Epithelial cell of proximal tubule (primary cell): ENCODE results near the gene SHISA6. TPM values are rescaled to one million over a fixed set of nuclear protein-coding genes. Genes with fewer than 3 reads are reported as not detected.
"Not testable (repeated sequence)": the region's sequence is repeated elsewhere in the genome, so short reads cannot be mapped to it uniquely, and the experiment has no call there.

Experiments
- DNase-seq: peaks from one replicate; pipeline ENCODE4 v3.0.0-alpha.2; 2011; ENCODE audit warnings: low read depth
- H3K4me3 ChIP-seq: 2 replicates; pipeline ENCODE4 v1.5.1; 2011; ENCODE audit warnings: low read depth, mild to moderate bottlenecking, low read length
- CTCF ChIP-seq: conservative IDR thresholded peaks from 2 replicates; pipeline ENCODE4 v1.5.1; 2012; ENCODE audit warnings: low read depth, mild to moderate bottlenecking, low read length
- total RNA-seq: library from RNA; depleted of rRNA; stranded (reverse); fragments of >200 nt; gene quantifications from 2 replicates; pipeline ENCODE4 v1.2.3, GENCODE V29; 2015

The SHISA6 gene
- total RNA-seq, 1 donor from 2014 or later = not detected

GRCh38 chr17:11300738-11301137 lies 59.7 kb downstream of the SHISA6 start:
- no peak for DNase-seq
- no peak for TF ChIP-seq CTCF
- H3K4me3 ChIP-seq = no peak overlapping the region

DNA sequence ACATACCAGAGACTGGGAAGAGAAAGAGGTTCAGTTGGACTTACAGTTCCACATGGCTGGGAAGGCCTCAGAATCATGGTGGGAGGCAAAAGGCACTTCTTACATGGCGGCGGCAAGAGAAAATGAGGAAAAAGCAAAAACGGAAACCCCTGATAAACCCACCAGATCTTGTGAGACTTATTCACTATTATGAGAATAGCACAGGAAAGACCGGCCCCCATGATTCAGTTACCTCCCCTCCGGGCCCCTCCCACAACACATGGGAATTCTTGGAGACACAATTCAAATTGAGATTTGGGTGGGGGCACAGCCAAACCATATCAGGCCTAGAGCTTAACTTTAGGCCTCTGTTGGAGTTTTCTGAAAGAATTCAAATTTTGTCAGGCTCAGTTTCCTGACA lies 60.9 kb downstream of the SHISA6 start:
- not testable (repeated sequence) for H3K4me3 ChIP-seq, DNase-seq

GRCh38 chr17:11302401-11303186 lies 61.6 kb downstream of the SHISA6 start:
- no peak for DNase-seq
- no peak for TF ChIP-seq CTCF
- no peak overlapping the region for H3K4me3 ChIP-seq

DNA sequence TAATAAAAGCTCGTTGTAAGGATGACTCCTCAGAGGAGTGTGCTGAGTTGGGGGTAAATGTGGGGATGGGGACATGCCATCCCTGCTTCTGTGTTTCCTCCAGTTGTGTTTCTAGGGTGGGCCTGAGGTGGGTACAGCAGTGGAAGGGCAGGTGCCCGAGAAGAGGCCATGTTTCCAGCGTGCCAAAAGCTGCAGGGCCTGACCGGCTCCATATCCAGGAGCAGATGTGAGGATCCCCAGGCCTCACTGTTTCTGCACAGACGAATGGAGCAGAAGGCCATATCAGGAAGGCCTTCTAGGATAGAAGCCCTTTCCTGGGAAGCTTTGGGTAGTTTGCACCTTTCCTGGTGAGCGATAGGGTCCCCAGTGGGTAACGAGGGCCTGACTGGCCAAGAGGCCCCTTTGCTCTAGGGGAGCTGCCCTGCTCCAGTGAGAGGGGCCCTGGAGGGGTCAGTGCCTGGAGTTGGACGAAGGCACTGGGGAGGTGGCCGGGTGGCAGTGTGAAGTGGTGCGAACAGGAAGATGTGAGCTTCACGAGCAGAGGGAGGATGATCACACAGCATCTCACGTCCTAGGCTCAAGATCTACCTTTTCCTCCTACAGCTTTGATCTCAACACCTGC lies 62.9 kb downstream of the SHISA6 start:
- DNase-seq = no peak
- H3K4me3 ChIP-seq = no peak overlapping the region
- no peak for TF ChIP-seq CTCF

DNA sequence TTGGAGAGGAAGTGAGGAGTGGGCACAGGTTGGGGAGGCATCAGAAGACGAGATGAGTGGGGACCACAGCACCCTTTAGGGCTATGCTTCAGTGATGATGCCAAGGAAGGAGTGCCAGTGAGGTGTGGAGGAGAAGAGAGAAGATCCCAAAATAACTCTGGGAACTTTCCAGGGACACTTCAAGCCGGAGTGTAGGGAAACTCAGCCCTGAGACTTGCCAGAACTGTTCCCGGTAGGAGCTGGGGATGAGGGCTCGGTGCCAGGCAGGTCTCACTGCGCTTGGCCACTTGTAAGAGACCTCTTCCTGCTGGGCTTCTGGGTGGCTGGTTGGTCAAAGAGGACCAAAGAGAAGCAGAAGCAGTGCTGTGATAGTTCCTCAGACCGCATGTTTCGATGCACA lies 63.6 kb downstream of the SHISA6 start:
- no peak for DNase-seq
- no peak overlapping the region for H3K4me3 ChIP-seq
- TF ChIP-seq CTCF = no peak

DNA sequence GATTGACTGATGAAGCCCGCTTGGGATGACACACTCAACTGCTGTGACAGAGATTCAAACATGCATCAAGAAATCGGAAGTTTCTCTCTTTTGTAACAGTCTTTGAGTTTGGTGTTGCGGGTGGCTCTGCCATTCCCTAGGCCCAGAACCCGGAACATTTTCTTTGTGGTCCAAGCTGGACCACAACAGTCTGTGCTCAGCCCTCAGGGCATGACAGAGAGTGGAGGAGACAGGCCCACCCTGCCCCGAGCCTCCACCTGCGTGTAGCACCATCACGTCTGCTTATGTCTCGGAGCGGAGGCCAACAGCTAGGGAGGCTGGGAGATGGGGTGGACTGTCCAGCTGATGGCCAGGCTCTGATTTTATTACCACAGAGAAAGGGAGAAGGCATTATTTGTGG lies 64.5 kb downstream of the SHISA6 start:
- no peak overlapping the region for H3K4me3 ChIP-seq
- TF ChIP-seq CTCF = no peak
- DNase-seq = no peak

DNA sequence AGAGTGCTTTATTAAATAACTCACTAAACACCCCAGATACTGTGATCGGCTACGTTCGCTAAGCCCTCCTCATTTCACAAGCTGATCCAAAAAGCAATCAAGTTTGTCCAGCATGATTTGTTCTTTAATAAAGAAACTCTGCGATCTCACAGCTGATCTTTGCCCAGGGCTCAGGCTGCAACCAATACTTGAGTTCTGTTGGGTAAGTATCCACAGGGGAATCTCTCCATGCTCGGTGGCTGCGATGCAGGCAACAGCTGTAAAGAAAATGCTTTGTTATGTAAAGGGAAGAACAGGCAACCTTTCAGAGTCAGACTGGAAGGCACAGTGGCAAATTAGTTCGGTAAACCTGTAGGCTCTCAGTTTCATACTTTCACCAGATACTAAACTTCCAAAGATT lies 67.5 kb downstream of the SHISA6 start:
- no peak for DNase-seq
- TF ChIP-seq CTCF = no peak
- no peak overlapping the region for H3K4me3 ChIP-seq
